WTC11 (cell line): ENCODE data around the gene KSR2. TPM values are rescaled to one million over a fixed set of nuclear protein-coding genes. Genes with fewer than 3 reads are reported as not detected.

Experiments
- ATAC-seq: fragments of 200-7000 bp; cut with Tn5 transposase; 2 replicates; pipeline ENCODE4 v1.10.0; 2021; ENCODE audit warnings: mild to moderate bottlenecking, moderate library complexity
- CTCF ChIA-PET: fragments of 300-600 bp; sonication (Branson Sonifier 250); formaldehyde crosslinking; loops from one replicate; lab custom pipeline; 2021; ENCODE audit warnings: antibody characterized with exemption; lab: Charles Lee
- POLR2A ChIA-PET: fragments of 350-600 bp; sonication (Branson Sonifier 250); formaldehyde crosslinking; loops from one replicate; lab custom pipeline; 2021; ENCODE audit warnings: antibody characterized with exemption; lab: Charles Lee
- DNase-seq: peaks from one replicate; pipeline ENCODE4 v3.0.0; 2021; ENCODE audit warnings: low spot score
- H3K27ac Mint-ChIP-seq: 2 replicates; pipeline ENCODE4 v1.8.0; 2021; ENCODE audit warnings: mixed read lengths
- H3K27me3 Mint-ChIP-seq: 2 replicates; pipeline ENCODE4 v1.8.0; 2021; ENCODE audit warnings: low read depth, mild to moderate bottlenecking, moderate library complexity, mixed read lengths
- H3K36me3 Mint-ChIP-seq: 2 replicates; pipeline ENCODE4 v1.8.0; 2021; ENCODE audit warnings: mixed read lengths
- H3K4me1 Mint-ChIP-seq: 2 replicates; pipeline ENCODE4 v1.8.0; 2022; ENCODE audit warnings: mixed read lengths
- H3K4me3 Mint-ChIP-seq: 2 replicates; pipeline ENCODE4 v1.8.0; 2021; ENCODE audit warnings: mild to moderate bottlenecking, moderate library complexity, mixed read lengths
- H3K9me3 Mint-ChIP-seq: 2 replicates; pipeline ENCODE4 v1.8.0; 2021; ENCODE audit warnings: mixed read lengths
- AR ChIP-seq: fragments of 250-450 bp; sonication (Bioruptor Pico); IDR thresholded peaks from 2 replicates; pipeline ENCODE4 v1.9.0; 2021; ENCODE audit warnings: mild to moderate bottlenecking
- ATF6 ChIP-seq: sonication (generic); formaldehyde crosslinking; IDR thresholded peaks from 2 replicates; pipeline ENCODE4 v1.8.1; 2023; ENCODE audit warnings: mild to moderate bottlenecking, missing genetic modification reagents
- CREB1 ChIP-seq: sonication (generic); formaldehyde crosslinking; IDR thresholded peaks from 2 replicates; pipeline ENCODE4 v1.8.0; 2023; ENCODE audit warnings: mild to moderate bottlenecking, missing genetic modification reagents
- CREM ChIP-seq: sonication (generic); formaldehyde crosslinking; IDR thresholded peaks from 2 replicates; pipeline ENCODE4 v1.8.1; 2022; ENCODE audit warnings: mild to moderate bottlenecking, missing genetic modification reagents, moderate library complexity
- E2F4 ChIP-seq: sonication (generic); formaldehyde crosslinking; IDR thresholded peaks from 2 replicates; pipeline ENCODE4 v1.8.1; 2022; ENCODE audit warnings: low read depth, mild to moderate bottlenecking, moderate library complexity, missing genetic modification reagents, borderline replicate concordance
- EMX1 ChIP-seq: fragments of 250-450 bp; sonication (Bioruptor Pico); IDR thresholded peaks from 2 replicates; pipeline ENCODE4 v1.8.0; 2021; ENCODE audit warnings: mild to moderate bottlenecking
- ESRRA ChIP-seq: sonication (generic); formaldehyde crosslinking; IDR thresholded peaks from 2 replicates; pipeline ENCODE4 v1.8.1; 2022; ENCODE audit warnings: mild to moderate bottlenecking, missing genetic modification reagents, borderline replicate concordance
- FOXK1 ChIP-seq: sonication (generic); formaldehyde crosslinking; IDR thresholded peaks from 2 replicates; pipeline ENCODE4 v1.8.0; 2022; ENCODE audit warnings: mild to moderate bottlenecking, moderate library complexity, missing genetic modification reagents
- JUN ChIP-seq: sonication (generic); formaldehyde crosslinking; IDR thresholded peaks from 2 replicates; pipeline ENCODE4 v1.8.0; 2023; ENCODE audit warnings: mild to moderate bottlenecking, missing genetic modification reagents
- KAT7 ChIP-seq: sonication (generic); formaldehyde crosslinking; IDR thresholded peaks from 2 replicates; pipeline ENCODE4 v1.8.1; 2023; ENCODE audit warnings: missing genetic modification reagents, mild to moderate bottlenecking, borderline replicate concordance
- NFATC4 ChIP-seq: fragments of 250-450 bp; sonication (Bioruptor Pico); IDR thresholded peaks from 2 replicates; pipeline ENCODE4 v1.9.0; 2021; ENCODE audit warnings: mild to moderate bottlenecking
- NR1H2 ChIP-seq: sonication (generic); formaldehyde crosslinking; IDR thresholded peaks from 2 replicates; pipeline ENCODE4 v1.9.0; 2021; ENCODE audit warnings: mild to moderate bottlenecking, moderate library complexity, missing genetic modification reagents
- NR3C1 ChIP-seq: sonication (generic); formaldehyde crosslinking; conservative IDR thresholded peaks from 2 replicates; pipeline ENCODE4 v1.8.1; 2023; ENCODE audit warnings: low read depth, mild to moderate bottlenecking, missing genetic modification reagents
- PRRX2 ChIP-seq: fragments of 250-450 bp; sonication (Bioruptor Pico); IDR thresholded peaks from 2 replicates; pipeline ENCODE4 v1.8.0; 2021; ENCODE audit warnings: mild to moderate bottlenecking
- SOX15 ChIP-seq: fragments of 250-450 bp; sonication (Bioruptor Pico); IDR thresholded peaks from 2 replicates; pipeline ENCODE4 v1.9.0; 2021; ENCODE audit warnings: mild to moderate bottlenecking
- ZMAT4 ChIP-seq: fragments of 250-450 bp; sonication (Bioruptor Pico); IDR thresholded peaks from 2 replicates; pipeline ENCODE4 v1.9.0; 2021; ENCODE audit warnings: mild to moderate bottlenecking
- ZNF121 ChIP-seq: sonication (generic); formaldehyde crosslinking; IDR thresholded peaks from 2 replicates; pipeline ENCODE4 v1.8.0; 2023; ENCODE audit warnings: missing genetic modification reagents
- ZNF263 ChIP-seq: sonication (generic); formaldehyde crosslinking; IDR thresholded peaks from 2 replicates; pipeline ENCODE4 v1.8.1; 2022; ENCODE audit warnings: low read depth, mild to moderate bottlenecking, moderate library complexity, missing genetic modification reagents
- ZNF416 ChIP-seq: fragments of 250-450 bp; sonication (Bioruptor Pico); IDR thresholded peaks from 2 replicates; pipeline ENCODE4 v1.9.0; 2021; ENCODE audit warnings: mild to moderate bottlenecking, inconsistent platforms
- ZNF512 ChIP-seq: sonication (generic); formaldehyde crosslinking; IDR thresholded peaks from 2 replicates; pipeline ENCODE4 v1.8.1; 2022; ENCODE audit warnings: missing genetic modification reagents, borderline replicate concordance
- total RNA-seq: library from RNA; stranded (reverse); gene quantifications from 3 replicates; pipeline ENCODE4 v1.2.3, GENCODE V29; 2021

The KSR2 gene
- total RNA-seq, 1 experiment from 2014 or later = 2.4 TPM

- TF ChIP-seq AR (CRISPR knock-in tag) (no peak), NR3C1 (CRISPR knock-in tag) (no peak), EMX1 (no peak), CREM (CRISPR knock-in tag) (no peak)
Observed at GRCh38 chr12:117622741-117623140, 346.0 kb downstream of the KSR2 start (continued).

- TF ChIP-seq ZNF121 (no peak), ZMAT4 (no peak), SOX15 (CRISPR knock-in tag) (no peak), CREB1 (CRISPR knock-in tag) (no peak)
- no peaks in the 10 kb centered on the region for H3K4me1 Mint-ChIP-seq
- CTCF ChIA-PET = no interaction called here
- no peak overlapping the region for H3K27ac Mint-ChIP-seq
- H3K27me3 Mint-ChIP-seq = no peaks in the 10 kb centered on the region; the same call in 1 of the 2 replicates
- DNase-seq (no peak), ATAC-seq (no peak)
- H3K4me3 Mint-ChIP-seq = no peak overlapping the region
- peaks cover 14% of the 10 kb centered on the region for H3K9me3 Mint-ChIP-seq
- H3K36me3 Mint-ChIP-seq = no peaks in the 10 kb centered on the region
- POLR2A ChIA-PET = no interaction called here
Observed at GRCh38 chr12:117622087-117622486, 346.7 kb downstream of the KSR2 start.

GRCh38 chr12:117607778-117608177 is 361.0 kb downstream of the KSR2 start:
- TF ChIP-seq NFATC4 (CRISPR knock-in tag) (no peak), CREB1 (CRISPR knock-in tag) (no peak), FOXK1 (no peak), E2F4 (no peak), KAT7 (CRISPR knock-in tag) (no peak), EMX1 (no peak), PRRX2 (CRISPR knock-in tag) (no peak), ZNF512 (CRISPR knock-in tag) (no peak), NR1H2 (CRISPR knock-in tag) (no peak), ZNF121 (no peak), JUN (no peak), ZNF416 (no peak), ESRRA (CRISPR knock-in tag) (no peak), ATF6 (CRISPR knock-in tag) (no peak), ZNF263 (CRISPR knock-in tag) (no peak)
- no peak overlapping the region for H3K27ac Mint-ChIP-seq
- no peaks in the 10 kb centered on the region for H3K36me3 Mint-ChIP-seq
- CTCF ChIA-PET = interaction anchor here (0.6 to 2.0 kb wide), 5 partner anchors 64 to 398 kb away, joined by 3 to 13 read pairs (median 4); no protein-coding TSS in a partner anchor
- H3K4me3 Mint-ChIP-seq = no peak overlapping the region
- DNase-seq = no peak
- no peaks in the 10 kb centered on the region for H3K27me3 Mint-ChIP-seq
- POLR2A ChIA-PET = interaction anchor here (0.5 kb wide), 1 partner anchor 159 kb away, joined by 6 read pairs; no protein-coding TSS in a partner anchor
- H3K4me1 Mint-ChIP-seq = peaks cover 22% of the 10 kb centered on the region
- ATAC-seq = peak; percentile 53
- H3K9me3 Mint-ChIP-seq = peaks cover 4% of the 10 kb centered on the region
